HG03097 (cell line): ENCODE data around the gene MED23.

Experiments used
- ATAC-seq: cut with Tn5 transposase; IDR thresholded peaks from one replicate; pipeline ENCODE4 v1.9.1; 2021; ENCODE audit not compliant: unreplicated experiment, low FRiP score

MED23 gene

DNA sequence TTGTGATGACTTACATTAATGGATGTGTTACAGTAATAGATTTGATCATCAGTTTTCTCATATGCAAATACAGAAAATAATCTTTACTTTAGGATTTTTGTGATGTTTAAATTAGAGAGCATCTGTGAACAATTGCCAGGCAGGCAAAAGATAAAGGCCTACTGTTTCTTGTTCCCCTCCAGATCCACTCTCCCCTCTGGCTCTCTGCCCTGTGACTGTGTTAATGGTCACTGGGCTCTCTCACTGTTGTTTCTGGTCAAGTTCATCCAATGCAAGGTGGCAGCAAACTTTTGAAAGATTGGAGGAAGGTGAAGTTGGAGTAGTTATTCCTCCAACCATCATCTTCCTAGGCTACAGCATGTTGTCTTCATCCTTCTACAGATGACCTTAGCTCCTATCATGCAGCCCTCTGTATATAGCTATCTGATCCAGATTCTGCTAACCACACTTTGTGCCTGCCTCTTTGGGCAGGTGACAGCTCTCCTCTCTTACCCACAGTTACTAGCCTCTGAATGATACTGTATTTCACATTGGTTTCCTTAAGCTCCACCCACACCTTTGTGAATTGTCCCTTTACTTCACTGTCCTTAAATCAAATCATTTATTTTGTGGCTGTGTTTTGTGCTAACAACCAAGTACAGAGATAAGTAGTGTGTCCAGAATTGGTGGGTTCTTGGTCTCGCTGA, 103.9 kb downstream of the MED23 start:
- no peak for ATAC-seq
